Heart left ventricle (tissue), 16 donors: ENCODE results near the gene LACTBL1. TPM values are rescaled to one million over a fixed set of nuclear protein-coding genes. Genes with fewer than 3 reads are reported as not detected.

Experiments used
- ATAC-seq, 4 donors: fragments of 200-7000 bp; cut with Tn5 transposase; one replicate each; pipeline ENCODE4 v1.9.1; 2020 to 2022; ENCODE audit warnings: moderate library complexity in 4 of 4, mild to moderate bottlenecking in 3 of 4, moderate number of reproducible peaks in 1 of 4
- DNase-seq, 5 donors: peaks; one replicate each; pipeline ENCODE4 v3.0.0-alpha.2; 2020
- H3K27ac ChIP-seq, 12 donors: fragments of 200-600 bp; sonication (generic) in 4 of 12; one replicate each; pipeline versions ENCODE4 v1.5.0 to v1.8.0; 2016 to 2022; ENCODE audit warnings: mild to moderate bottlenecking in 2 of 12
- H3K27me3 ChIP-seq, 9 donors: fragments of 200-600 bp; sonication (generic) in 2 of 9; one replicate each; pipeline versions ENCODE4 v1.5.1 to v1.8.0; 2016 to 2022; ENCODE audit warnings: mild to moderate bottlenecking in 3 of 9
- H3K36me3 ChIP-seq, 9 donors: fragments of 200-600 bp; sonication (generic) in 2 of 9; one replicate each; pipeline versions ENCODE4 v1.5.0 to v1.8.0; 2018 to 2022; ENCODE audit warnings: mild to moderate bottlenecking in 2 of 9
- H3K4me1 ChIP-seq, 12 donors: fragments of 200-600 bp; sonication (generic) in 4 of 12; one replicate each; pipeline versions ENCODE4 v1.5.0 to v1.8.0; 2016 to 2022; ENCODE audit warnings: mild to moderate bottlenecking in 3 of 12
- H3K4me3 ChIP-seq, 12 donors: fragments of 200-600 bp; sonication (generic) in 4 of 12; one replicate each; pipeline versions ENCODE4 v1.5.0 to v1.8.0; 2017 to 2022; ENCODE audit warnings: mild to moderate bottlenecking in 9 of 12, moderate library complexity in 4 of 12
- H3K9me3 ChIP-seq, 12 donors: fragments of 200-600 bp; sonication (generic) in 4 of 12; one replicate each; pipeline versions ENCODE4 v1.5.0 to v1.8.0; 2016 to 2022; ENCODE audit warnings: mild to moderate bottlenecking in 1 of 12
- POLR2A ChIP-seq, 2 donors: fragments of 450-650 bp; IDR thresholded peaks; one replicate each; pipeline ENCODE4 v1.6.1; 2017; ENCODE audit warnings: antibody characterized with exemption in 2 of 2, mild to moderate bottlenecking in 2 of 2, moderate library complexity in 2 of 2
- WGBS, 4 donors: extraction: QIAGEN DNeasy Blood & Tissue Kit in 2 of 4; methylation state at CpG; one replicate each; pipeline versions ENCODE4 v1.1.5 to v1.1.7; 2013 to 2018; 5-methylcytosine and 5-hydroxymethylcytosine counted together
- intact Hi-C, 10 donors: fragments of 100-400 bp; cut with DNase I; formaldehyde crosslinking; loops; one replicate each; pipeline versions ENCODE4 v1.11.1 to v1.14.2; 2022
- polyA plus RNA-seq, 2 donors: library from polyadenylated mRNA; stranded (reverse); fragments of 200-250 nt; gene quantifications; one replicate each; pipeline ENCODE4 v1.2.3, GENCODE V29; 2013
- total RNA-seq, 9 donors: library from RNA; depleted of rRNA in 2 of 9; stranded (reverse); fragments of >200 nt in 2 of 9; fragmentation: NEBNext Ultra II Directional in 3 of 9; extraction: Animal tissue kit (Norgen Biotek cat#: 25700) in 3 of 9; gene quantifications; one replicate each; pipeline versions ENCODE4 v1.1.0 to v1.2.4, GENCODE V29; 2016 to 2023
- TF ChIP-seq, protein P1 (sequence below), 12 donors: fragments of 200-600 bp; sonication (generic) in 4 of 12; IDR thresholded peaks; one replicate each; pipeline versions ENCODE4 v1.5.0 to v1.8.0; 2018 to 2022; ENCODE audit warnings: antibody characterized with exemption in 12 of 12, mild to moderate bottlenecking in 5 of 12
- donor health status: ischemic (EF 13 %, LVEDD 7.1; RV severe dilation, severe dysfunction).
- donor health status: healthy with polysubstance abuse.
- donor health status: DM: no; HTN: yes; CAD: no.
- donor health status: DM: no; HTN: no; CAD: no.
- donor health status: ischemic (EF 25% LVEDD 6.9; RV normal size, moderate dysfunction).
- donor health status: ischemic (EF 25% LVEDD 5.7; RV mildly dilated, moderate dysfunction).
- donor health status: healthy.
- donor health status: DM: yes; HTN: yes; CAD: no.
- donor health status: ischemic (EF 35%, LVEDD 5.7; RV mildly dilated, moderate dysfunction).
- donor health status: nonischemic (EF 11% LVEDD 7.7; RV severe dilation, severe dysfunction).
- donor health status: DM: yes; HTN: yes; CAD: no.
- donor health status: PGD.
- donor health status: ischemic (EF 29% LVEDD 5.4; RV normal size, mild dysfunction).
- donor health status: nonischemic (EF 23%, LVEDD 6.1; RV moderate dilation, normal function).

The LACTBL1 gene
- total and polyA plus RNA-seq, 11 donors, result not detected

DNA sequence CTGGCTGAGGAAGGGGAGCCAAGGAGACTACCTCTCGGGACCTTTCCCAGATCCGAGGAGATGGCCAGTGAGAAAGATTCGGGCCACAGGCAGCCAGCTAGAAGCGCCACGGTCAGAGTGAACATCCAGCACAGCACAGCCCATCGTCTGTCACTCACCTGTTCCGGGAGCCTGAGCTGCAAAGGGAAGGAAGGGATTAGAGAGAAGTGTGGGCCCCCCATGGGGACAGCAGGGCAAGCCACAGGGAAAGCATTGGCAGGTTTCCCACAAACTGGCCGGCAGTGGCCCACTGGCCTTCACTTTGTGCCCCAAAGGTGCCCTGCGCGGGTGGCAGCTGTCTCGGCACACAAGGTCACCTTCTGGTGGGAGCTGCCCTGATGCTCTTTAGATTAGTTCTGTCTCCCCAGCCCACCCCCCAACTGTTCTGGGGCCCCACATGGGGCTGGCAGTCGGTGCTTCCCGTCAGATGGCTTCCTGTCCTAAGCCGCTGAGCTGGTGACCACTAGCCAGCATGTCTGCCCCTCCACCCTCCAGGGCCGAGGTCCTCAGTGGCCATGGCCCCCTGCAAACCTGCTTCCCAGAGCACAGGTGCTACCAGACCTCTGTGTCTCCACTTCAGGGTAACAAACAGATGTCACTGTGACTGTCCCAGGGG is 56.7 kb downstream of the LACTBL1 start:
- H3K4me3 ChIP-seq, result no peak overlapping the region
- peaks cover 0 to 5% (median 0%) of the 10 kb centered on the region in 9 donors for H3K27me3 ChIP-seq
- WGBS, 4 donors, result 65 to 70% (median 67%) methylated on average over 9 to 15 of the region's 15 CpGs
- ATAC-seq, result no peak
- H3K36me3 ChIP-seq, result no peaks in the 10 kb centered on the region
- peaks cover 0 to 8% (median 0%) of the 10 kb centered on the region in 12 donors for H3K4me1 ChIP-seq
- no peaks in the 10 kb centered on the region for H3K9me3 ChIP-seq
- H3K27ac ChIP-seq, result no peak overlapping the region
- TF ChIP-seq, protein P1, sequence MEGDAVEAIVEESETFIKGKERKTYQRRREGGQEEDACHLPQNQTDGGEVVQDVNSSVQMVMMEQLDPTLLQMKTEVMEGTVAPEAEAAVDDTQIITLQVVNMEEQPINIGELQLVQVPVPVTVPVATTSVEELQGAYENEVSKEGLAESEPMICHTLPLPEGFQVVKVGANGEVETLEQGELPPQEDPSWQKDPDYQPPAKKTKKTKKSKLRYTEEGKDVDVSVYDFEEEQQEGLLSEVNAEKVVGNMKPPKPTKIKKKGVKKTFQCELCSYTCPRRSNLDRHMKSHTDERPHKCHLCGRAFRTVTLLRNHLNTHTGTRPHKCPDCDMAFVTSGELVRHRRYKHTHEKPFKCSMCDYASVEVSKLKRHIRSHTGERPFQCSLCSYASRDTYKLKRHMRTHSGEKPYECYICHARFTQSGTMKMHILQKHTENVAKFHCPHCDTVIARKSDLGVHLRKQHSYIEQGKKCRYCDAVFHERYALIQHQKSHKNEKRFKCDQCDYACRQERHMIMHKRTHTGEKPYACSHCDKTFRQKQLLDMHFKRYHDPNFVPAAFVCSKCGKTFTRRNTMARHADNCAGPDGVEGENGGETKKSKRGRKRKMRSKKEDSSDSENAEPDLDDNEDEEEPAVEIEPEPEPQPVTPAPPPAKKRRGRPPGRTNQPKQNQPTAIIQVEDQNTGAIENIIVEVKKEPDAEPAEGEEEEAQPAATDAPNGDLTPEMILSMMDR (IDR thresholded peaks at IDR 0.05), result no peak
- no peak for TF ChIP-seq POLR2A (IDR thresholded peaks at IDR 0.05)
- DNase-seq, result no peak
- intact Hi-C loops, result no loop called here

DNA sequence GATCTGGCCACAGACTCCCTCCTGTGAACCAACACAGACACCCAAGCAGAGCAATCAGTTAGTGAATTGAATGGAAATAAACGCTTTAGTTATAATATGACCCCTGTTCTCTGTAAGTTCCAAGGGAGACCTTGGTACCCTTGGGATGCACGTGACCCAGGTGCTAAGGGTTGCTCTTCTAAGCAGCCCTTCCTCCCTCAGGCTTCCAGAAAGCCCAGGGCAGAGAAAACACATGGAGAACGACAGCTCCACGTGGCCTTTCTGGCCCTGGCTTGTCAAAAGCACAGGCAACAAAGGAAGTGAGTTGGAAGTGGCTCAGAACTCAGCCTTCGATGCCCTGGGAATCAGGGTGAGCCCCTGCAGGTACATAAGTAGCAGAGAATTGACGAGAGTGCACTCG is 57.4 kb downstream of the LACTBL1 start:
- DNase-seq (no peak), ATAC-seq (no peak)

DNA sequence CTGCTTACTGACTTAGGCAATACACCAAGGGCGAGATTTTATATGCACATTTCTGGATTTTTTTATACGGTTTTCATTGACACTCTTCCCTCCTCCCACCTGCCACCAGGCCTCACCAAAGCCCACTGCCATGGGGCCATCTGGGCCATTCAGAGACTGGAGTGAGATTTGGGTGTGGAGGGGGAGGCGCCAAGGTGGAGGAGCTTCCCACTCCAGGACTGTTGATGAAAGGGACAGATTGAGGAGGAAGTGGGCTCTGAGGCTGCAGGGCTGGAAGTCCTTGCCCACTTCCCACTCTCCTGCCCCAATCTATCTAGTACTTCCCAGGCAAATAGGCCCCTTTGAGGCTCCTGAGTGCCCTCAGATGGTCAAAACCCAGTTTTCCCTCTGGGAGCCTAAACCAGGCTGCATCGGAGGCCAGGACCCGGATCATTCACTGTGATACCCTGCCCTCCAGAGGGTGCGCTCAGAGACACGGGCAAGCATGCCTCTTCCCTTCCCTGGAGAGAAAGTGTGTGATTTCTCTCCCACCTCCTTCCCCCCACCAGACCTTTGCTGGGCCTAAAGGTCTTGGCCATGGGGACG is 57.9 kb downstream of the LACTBL1 start:
- intact Hi-C loops, result no loop called here
- Histone ChIP-seq H3K9me3 (no peaks in the 10 kb centered on the region), H3K27ac (no peak overlapping the region), H3K4me1 (no peaks in the 10 kb centered on the region), H3K36me3 (no peaks in the 10 kb centered on the region), H3K4me3 (no peak overlapping the region), H3K27me3 (peaks cover 0 to 5% (median 0%) of the 10 kb centered on the region in 9 donors)
- WGBS, 4 donors, result 78 to 88% (median 83%) methylated on average over 8 of the region's 8 CpGs
- DNase-seq (no peak), ATAC-seq (no peak)
- TF ChIP-seq, protein P1 (IDR thresholded peaks at IDR 0.05), result no peak
- TF ChIP-seq POLR2A (IDR thresholded peaks at IDR 0.05), result no peak

More for the DNA sequence above, 57.4 kb downstream of the LACTBL1 start:
- peaks cover 0 to 5% (median 0%) of the 10 kb centered on the region in 9 donors for H3K27me3 ChIP-seq
- 63 to 77% (median 71%) methylated on average over 7 of the region's 7 CpGs for WGBS, 4 donors
- H3K9me3 ChIP-seq, result no peaks in the 10 kb centered on the region
- H3K27ac ChIP-seq, result no peak overlapping the region
- intact Hi-C loops, result no loop called here
- peaks cover 0 to under 1% (median 0%) of the 10 kb centered on the region in 12 donors for H3K4me1 ChIP-seq
- H3K36me3 ChIP-seq, result no peaks in the 10 kb centered on the region
- TF ChIP-seq, protein P1 (IDR thresholded peaks at IDR 0.05), result no peak
- no peak for TF ChIP-seq POLR2A (IDR thresholded peaks at IDR 0.05)
- H3K4me3 ChIP-seq, result no peak overlapping the region

DNA sequence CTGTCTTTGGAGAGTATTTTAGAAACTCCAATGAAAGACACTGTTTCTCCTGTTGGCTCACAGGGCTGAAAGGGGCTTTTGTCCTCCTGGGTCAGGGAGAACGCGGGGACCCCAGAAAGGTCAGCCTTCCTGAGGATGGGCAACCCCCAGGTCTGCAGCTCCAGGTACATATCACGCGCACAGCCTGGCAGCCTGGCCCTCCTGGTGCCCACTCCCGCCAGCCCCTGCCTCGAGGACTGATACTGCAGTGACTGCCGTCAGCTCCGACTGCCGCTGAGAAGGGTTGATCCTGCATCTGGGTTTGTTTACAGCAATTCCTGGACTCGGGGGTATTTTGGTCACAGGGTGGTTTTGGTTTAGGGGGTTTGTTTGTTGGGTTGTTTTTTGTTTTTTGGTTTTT is 58.5 kb downstream of the LACTBL1 start:
- no peaks in the 10 kb centered on the region for H3K36me3 ChIP-seq
- no peaks in the 10 kb centered on the region for H3K4me1 ChIP-seq
- intact Hi-C loops, result no loop called here
- no peak for DNase-seq
- no peak for ATAC-seq
- WGBS, 4 donors, result 88 to 90% (median 89%) methylated on average over 5 to 10 of the region's 10 CpGs
- no peak overlapping the region for H3K27ac ChIP-seq
- H3K9me3 ChIP-seq, result no peaks in the 10 kb centered on the region
- TF ChIP-seq, protein P1 (IDR thresholded peaks at IDR 0.05), result no peak
- TF ChIP-seq POLR2A (IDR thresholded peaks at IDR 0.05), result no peak
- no peak overlapping the region for H3K4me3 ChIP-seq
- H3K27me3 ChIP-seq, result peaks cover 0 to 5% (median 0%) of the 10 kb centered on the region in 9 donors
